DND-41 (cell line): ENCODE data around the gene MOCOS.

ENCODE experiments used
- ATAC-seq: fragments of 200-7000 bp; cut with Tn5 transposase; 3 replicates; pipeline ENCODE4 v1.9.1; 2021; ENCODE audit warnings: low read depth; ENCODE audit not compliant: insufficient read depth
- DNase-seq: peaks from one replicate; pipeline ENCODE4 v3.0.0-alpha.2; 2020
- H2AFZ ChIP-seq: 2 replicates; pipeline ENCODE4 v1.6.0; 2012; ENCODE audit warnings: low read depth, low read length
- H3K27ac ChIP-seq: 2 replicates; pipeline ENCODE4 v1.5.1; 2012; ENCODE audit warnings: low read length, inconsistent platforms
- H3K27me3 ChIP-seq: fragments of 200-600 bp; sonication (generic); 2 replicates; pipeline ENCODE4 v1.6.0; 2012; ENCODE audit warnings: low read length, mild to moderate bottlenecking, inconsistent platforms; ENCODE audit not compliant: insufficient read depth, poor library complexity
- H3K36me3 ChIP-seq: 2 replicates; pipeline ENCODE4 v1.5.1; 2012; ENCODE audit warnings: low read length, inconsistent platforms; ENCODE audit not compliant: insufficient read depth
- H3K4me1 ChIP-seq: 2 replicates; pipeline ENCODE4 v1.5.1; 2012; ENCODE audit warnings: mild to moderate bottlenecking, low read length; ENCODE audit not compliant: insufficient read depth
- H3K4me2 ChIP-seq: 2 replicates; pipeline ENCODE4 v1.6.0; 2012; ENCODE audit warnings: mild to moderate bottlenecking, moderate library complexity, low read length, inconsistent platforms; ENCODE audit not compliant: insufficient read depth
- H3K4me3 ChIP-seq, 2 experiments: fragments of 200-600 bp in 1 of 2; shearing (Covaris generic) in 1 of 2; 2 replicates each; pipeline ENCODE4 v1.5.1; 2012 to 2016; ENCODE audit warnings: inconsistent platforms in 2 of 2, low read length in 2 of 2, mild to moderate bottlenecking in 2 of 2, low read depth in 1 of 2, moderate library complexity in 1 of 2
- H3K79me2 ChIP-seq: 2 replicates; pipeline ENCODE4 v1.6.0; 2012; ENCODE audit warnings: low read length, inconsistent platforms; ENCODE audit not compliant: insufficient read depth
- H3K9ac ChIP-seq: 2 replicates; pipeline ENCODE4 v1.6.0; 2012; ENCODE audit warnings: low read depth, mild to moderate bottlenecking, inconsistent platforms, low read length, moderate library complexity
- H3K9me3 ChIP-seq: 2 replicates; pipeline ENCODE4 v1.5.1; 2012; ENCODE audit warnings: low read length, moderate library complexity, mild to moderate bottlenecking, inconsistent platforms; ENCODE audit not compliant: insufficient read depth, severe bottlenecking
- H4K20me1 ChIP-seq: 2 replicates; pipeline ENCODE4 v1.6.0; 2012; ENCODE audit warnings: low read length; ENCODE audit not compliant: insufficient read depth
- CTCF ChIP-seq: IDR thresholded peaks from 2 replicates; pipeline ENCODE4 v1.5.1; 2012; ENCODE audit warnings: borderline replicate concordance, low read length, moderate library complexity, mild to moderate bottlenecking; ENCODE audit not compliant: poor library complexity, severe bottlenecking; ENCODE audit errors: extremely low read depth
- EZH2 ChIP-seq: IDR thresholded peaks from 3 replicates; pipeline ENCODE4 v1.6.1; 2012; ENCODE audit warnings: borderline replicate concordance, low read depth, mild to moderate bottlenecking, moderate library complexity, low read length, inconsistent platforms; ENCODE audit not compliant: severe bottlenecking

Gene MOCOS

GRCh38 chr18:36155851-36156757 is 31.2 kb upstream of the MOCOS start:
- Histone ChIP-seq H3K9ac (no peak overlapping the region), H2AFZ (no peak overlapping the region), H3K4me2 (no peak overlapping the region), H3K79me2 (no peaks in the 10 kb centered on the region), H3K27ac (no peak overlapping the region), H4K20me1 (peaks cover 12% of the 10 kb centered on the region; the same call in 1 of the 2 replicates), H3K9me3 (no peaks in the 10 kb centered on the region), H3K27me3 (no peaks in the 10 kb centered on the region), H3K4me1 (no peaks in the 10 kb centered on the region), H3K36me3 (peaks cover 89% of the 10 kb centered on the region), H3K4me3 (no peak overlapping the region)
- ATAC-seq: no peak
- no peak for TF ChIP-seq EZH2
- TF ChIP-seq CTCF: no peak
- no peak for DNase-seq

- Histone ChIP-seq H3K9me3 (no peaks in the 10 kb centered on the region), H3K4me1 (no peaks in the 10 kb centered on the region), H3K4me2 (no peak overlapping the region), H3K27ac (no peak overlapping the region), H4K20me1 (peaks cover 10% of the 10 kb centered on the region; the same call in 1 of the 2 replicates), H2AFZ (no peak overlapping the region), H3K79me2 (no peaks in the 10 kb centered on the region), H3K4me3 (no peak overlapping the region), H3K36me3 (peaks cover 93% of the 10 kb centered on the region), H3K27me3 (no peaks in the 10 kb centered on the region), H3K9ac (no peak overlapping the region)
- no peak for DNase-seq
- no peak for TF ChIP-seq CTCF
- no peak for TF ChIP-seq EZH2
- no peak for ATAC-seq
Measured at GRCh38 chr18:36157441-36157840, 29.9 kb upstream of the MOCOS start.

GRCh38 chr18:36158266-36158867 is 28.9 kb upstream of the MOCOS start:
- Histone ChIP-seq H3K4me3 (no peak overlapping the region), H3K4me1 (no peaks in the 10 kb centered on the region), H4K20me1 (peaks cover 10% of the 10 kb centered on the region; the same call in 1 of the 2 replicates), H3K9me3 (no peaks in the 10 kb centered on the region), H3K9ac (no peak overlapping the region), H3K27me3 (no peaks in the 10 kb centered on the region), H3K27ac (no peak overlapping the region), H3K36me3 (peaks cover 91% of the 10 kb centered on the region), H2AFZ (no peak overlapping the region), H3K4me2 (no peak overlapping the region), H3K79me2 (no peaks in the 10 kb centered on the region)
- DNase-seq (no peak), ATAC-seq (no peak)
- no peak for TF ChIP-seq CTCF
- TF ChIP-seq EZH2: no peak
